KMS-11 (cell line): ENCODE data around the gene PRSS33.

Source experiments
- H2AFZ ChIP-seq: fragments of 200-600 bp; sonication (generic); 2 replicates; pipeline ENCODE4 v1.6.1; 2016; ENCODE audit warnings: antibody characterized with exemption, mixed run types, low read depth
- H3K27ac ChIP-seq: fragments of 200-600 bp; sonication (generic); 2 replicates; pipeline ENCODE4 v1.6.1; 2016; ENCODE audit warnings: mild to moderate bottlenecking, mixed run types
- H3K27me3 ChIP-seq: fragments of 200-600 bp; sonication (generic); 2 replicates; pipeline ENCODE4 v1.6.1; 2017; ENCODE audit warnings: mild to moderate bottlenecking, low read depth, mixed run types, moderate library complexity; ENCODE audit not compliant: insufficient read depth
- H3K36me3 ChIP-seq: fragments of 200-600 bp; sonication (generic); 2 replicates; pipeline ENCODE4 v1.6.1; 2017; ENCODE audit warnings: mild to moderate bottlenecking, mixed run types; ENCODE audit not compliant: insufficient read depth
- H3K4me1 ChIP-seq: fragments of 200-600 bp; sonication (generic); 2 replicates; pipeline ENCODE4 v1.6.1; 2016; ENCODE audit warnings: mild to moderate bottlenecking, low read depth, mixed run types; ENCODE audit not compliant: poor library complexity, severe bottlenecking
- H3K4me2 ChIP-seq: fragments of 200-600 bp; sonication (generic); 2 replicates; pipeline ENCODE4 v1.7.0; 2016; ENCODE audit warnings: mild to moderate bottlenecking, mixed run types
- H3K4me3 ChIP-seq: fragments of 200-600 bp; sonication (generic); IDR thresholded peaks from 2 replicates; pipeline ENCODE4 v1.6.1; 2017; ENCODE audit warnings: low read depth, low read length, mixed read lengths; ENCODE audit not compliant: insufficient read depth
- H3K79me2 ChIP-seq: fragments of 200-600 bp; sonication (generic); 2 replicates; pipeline ENCODE4 v1.6.1; 2016; ENCODE audit warnings: low read depth, mixed run types; ENCODE audit not compliant: insufficient read depth
- H3K9ac ChIP-seq: fragments of 200-600 bp; sonication (generic); 2 replicates; pipeline ENCODE4 v1.6.1; 2016; ENCODE audit warnings: mild to moderate bottlenecking, mixed run types
- H4K20me1 ChIP-seq: fragments of 200-600 bp; sonication (generic); 2 replicates; pipeline ENCODE4 v1.6.1; 2016; ENCODE audit warnings: mild to moderate bottlenecking, mixed run types; ENCODE audit not compliant: insufficient read depth
- CTCF ChIP-seq: fragments of 200-600 bp; sonication (generic); conservative IDR thresholded peaks from 2 replicates; pipeline ENCODE4 v1.6.1; 2017; ENCODE audit warnings: low read depth, mild to moderate bottlenecking, antibody characterized with exemption, low read length, moderate library complexity, mixed read lengths

PRSS33 gene

GRCh38 chr16:2822496-2822895 is 35.1 kb upstream of the PRSS33 start:
- TF ChIP-seq CTCF, result no peak
- Histone ChIP-seq H4K20me1 (no peaks in the 10 kb centered on the region), H3K27ac (no peak overlapping the region), H2AFZ (no peak overlapping the region), H3K79me2 (no peaks in the 10 kb centered on the region), H3K27me3 (peaks cover 96% of the 10 kb centered on the region), H3K36me3 (no peaks in the 10 kb centered on the region), H3K4me2 (no peak overlapping the region), H3K4me1 (no peaks in the 10 kb centered on the region), H3K9ac (no peak overlapping the region), H3K4me3 (no peak overlapping the region)

- Histone ChIP-seq H4K20me1 (no peaks in the 10 kb centered on the region), H3K4me1 (no peaks in the 10 kb centered on the region), H3K27ac (no peak overlapping the region), H3K36me3 (no peaks in the 10 kb centered on the region), H3K9ac (no peak overlapping the region), H3K79me2 (no peaks in the 10 kb centered on the region), H2AFZ (no peak overlapping the region), H3K27me3 (peaks cover 93% of the 10 kb centered on the region), H3K4me2 (no peak overlapping the region), H3K4me3 (no peak overlapping the region)
- TF ChIP-seq CTCF, result no peak
Measured at GRCh38 chr16:2822158-2822495, 34.8 kb upstream of the PRSS33 start.

GRCh38 chr16:2821487-2822157 is 34.3 kb upstream of the PRSS33 start:
- TF ChIP-seq CTCF, result no peak
- H3K36me3 ChIP-seq, result no peaks in the 10 kb centered on the region
- no peak overlapping the region for H2AFZ ChIP-seq
- no peaks in the 10 kb centered on the region for H4K20me1 ChIP-seq
- no peaks in the 10 kb centered on the region for H3K4me1 ChIP-seq
- H3K9ac ChIP-seq, result no peak overlapping the region
- H3K27me3 ChIP-seq, result peaks cover 90% of the 10 kb centered on the region
- H3K4me2 ChIP-seq, result no peak overlapping the region
- H3K79me2 ChIP-seq, result no peaks in the 10 kb centered on the region
- H3K27ac ChIP-seq, result no peak overlapping the region
- no peak overlapping the region for H3K4me3 ChIP-seq

- no peak overlapping the region for H3K27ac ChIP-seq
- H3K9ac ChIP-seq, result no peak overlapping the region
- no peak overlapping the region for H2AFZ ChIP-seq
- H3K4me1 ChIP-seq, result no peaks in the 10 kb centered on the region
- no peaks in the 10 kb centered on the region for H3K36me3 ChIP-seq
- no peaks in the 10 kb centered on the region for H3K79me2 ChIP-seq
- no peak overlapping the region for H3K4me2 ChIP-seq
- H3K27me3 ChIP-seq, result peaks cover 90% of the 10 kb centered on the region
- H3K4me3 ChIP-seq, result no peak overlapping the region
- no peak for TF ChIP-seq CTCF
- no peaks in the 10 kb centered on the region for H4K20me1 ChIP-seq
Measured at GRCh38 chr16:2820836-2821486, 33.6 kb upstream of the PRSS33 start.
